HS-5 (cell line): ENCODE measurements around the gene FLRT1.

Source experiments
- DNase-seq: peaks from one replicate; pipeline ENCODE4 v3.0.0-alpha.2; 2012; ENCODE audit warnings: low read depth

The FLRT1 gene

GRCh38 chr11:64007160-64007628, 28.5 kb upstream of the FLRT1 start:
- no peak for DNase-seq

DNA sequence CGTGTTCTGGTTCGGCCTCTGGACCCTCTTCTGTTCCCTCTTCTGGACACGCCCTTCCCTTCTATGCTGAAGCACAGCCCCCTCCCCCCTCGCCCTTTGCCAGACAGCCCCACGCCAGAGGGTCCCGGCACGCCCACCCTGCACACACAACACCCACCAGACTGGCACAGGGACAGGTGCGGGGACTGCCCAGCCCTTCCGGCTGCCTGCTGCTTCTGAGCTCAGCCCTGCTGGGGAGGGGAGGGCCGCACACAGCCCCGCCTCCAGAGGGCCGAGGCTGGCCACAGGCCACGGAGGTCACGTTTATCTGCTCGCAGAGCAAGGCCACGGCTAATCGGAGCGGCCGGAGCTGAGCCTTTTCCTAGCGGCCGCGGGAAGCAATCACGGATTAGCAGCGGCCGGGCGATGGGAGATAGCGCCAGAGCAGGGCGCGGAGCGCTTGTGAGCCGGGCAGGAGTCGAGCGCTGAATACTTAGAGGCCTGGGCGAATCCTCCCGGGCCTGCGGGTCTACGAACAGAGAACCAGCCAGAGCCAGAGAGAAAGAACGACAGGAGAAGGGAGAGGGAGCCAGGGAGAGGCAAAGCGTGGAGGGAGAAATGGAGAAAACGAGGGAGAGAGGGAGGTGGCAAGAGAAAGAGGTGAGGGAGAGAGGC, 28.0 kb upstream of the FLRT1 start:
- DNase-seq = no peak

DNA sequence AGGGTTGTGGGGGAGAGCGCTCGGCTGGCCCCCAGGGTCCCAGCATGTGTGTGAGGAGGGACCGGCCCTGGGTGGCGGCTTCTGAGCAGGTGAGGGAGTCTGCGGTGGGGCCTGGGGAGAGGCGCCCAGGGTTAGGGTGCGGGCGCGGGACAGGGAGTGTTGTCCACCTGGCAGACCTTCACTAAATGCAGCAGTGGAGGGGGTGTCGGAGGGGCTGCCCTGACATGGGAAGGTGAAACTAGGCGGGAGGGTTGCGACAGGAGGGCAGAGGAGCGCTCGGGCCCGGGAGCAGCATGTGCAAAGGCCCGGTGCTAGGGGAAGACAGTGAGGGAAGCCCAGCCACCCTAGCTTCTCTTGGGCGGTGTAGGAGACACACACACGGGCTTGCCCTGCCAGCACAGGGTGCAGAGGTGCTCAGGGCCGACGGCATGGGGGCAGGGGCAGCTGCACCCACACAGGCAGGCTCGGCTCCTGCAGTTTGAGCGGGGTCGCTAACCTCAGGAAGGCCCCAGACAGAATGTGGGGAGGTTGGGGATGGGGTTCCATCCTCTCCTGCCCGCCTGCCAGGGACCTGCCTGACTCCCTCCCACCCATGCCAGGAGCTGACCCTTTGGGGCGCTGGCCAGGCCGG, 27.3 kb upstream of the FLRT1 start:
- DNase-seq = no peak

- no peak for DNase-seq
Observed at GRCh38 chr11:64008914-64009633, 26.7 kb upstream of the FLRT1 start.

DNA sequence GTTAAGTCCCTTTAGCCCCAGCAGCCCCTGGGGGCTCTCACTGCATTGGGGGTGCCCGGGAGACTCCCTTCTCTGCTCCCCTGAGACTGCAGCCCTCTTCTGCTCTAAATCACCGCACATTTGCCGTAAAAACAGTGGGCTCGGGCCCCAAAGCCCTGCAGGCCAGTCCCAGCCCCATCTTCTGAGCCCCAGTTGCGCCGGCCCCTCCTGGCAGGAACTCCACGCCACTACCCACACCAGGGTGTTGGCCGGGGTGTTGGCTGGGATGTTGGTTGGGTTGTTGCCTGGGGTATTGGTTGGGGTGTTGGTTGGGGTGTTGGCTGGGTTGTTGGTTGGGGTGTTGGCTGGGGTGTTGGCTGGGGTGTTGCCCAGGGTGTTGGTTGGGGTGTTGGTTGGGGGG, 26.0 kb upstream of the FLRT1 start:
- no peak for DNase-seq

DNA sequence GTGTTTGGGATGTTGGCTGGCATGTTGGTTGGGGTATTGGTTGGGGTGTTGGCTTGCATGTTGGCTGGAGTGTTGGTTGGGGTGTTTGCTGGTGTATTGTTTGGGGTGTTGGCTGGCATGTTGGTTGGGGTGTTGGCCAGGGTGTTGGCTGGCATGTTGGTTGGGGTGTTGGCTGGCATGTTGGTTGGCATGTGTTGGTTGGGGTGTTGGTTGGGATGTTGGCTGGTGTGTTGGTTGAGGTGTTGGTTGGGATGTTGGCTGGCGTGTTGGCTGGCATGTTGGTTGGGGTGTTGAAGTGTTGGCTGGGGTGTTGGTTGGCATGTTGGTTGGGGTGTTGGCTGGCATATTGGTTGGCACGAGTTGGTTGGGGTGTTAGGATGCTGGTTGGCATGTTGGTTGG, 24.9 kb upstream of the FLRT1 start:
- DNase-seq = no peak

- no peak for DNase-seq
Observed at GRCh38 chr11:64011371-64011770, 24.4 kb upstream of the FLRT1 start.

- DNase-seq = no peak
Observed at GRCh38 chr11:64013141-64013896, 22.4 kb upstream of the FLRT1 start.

DNA sequence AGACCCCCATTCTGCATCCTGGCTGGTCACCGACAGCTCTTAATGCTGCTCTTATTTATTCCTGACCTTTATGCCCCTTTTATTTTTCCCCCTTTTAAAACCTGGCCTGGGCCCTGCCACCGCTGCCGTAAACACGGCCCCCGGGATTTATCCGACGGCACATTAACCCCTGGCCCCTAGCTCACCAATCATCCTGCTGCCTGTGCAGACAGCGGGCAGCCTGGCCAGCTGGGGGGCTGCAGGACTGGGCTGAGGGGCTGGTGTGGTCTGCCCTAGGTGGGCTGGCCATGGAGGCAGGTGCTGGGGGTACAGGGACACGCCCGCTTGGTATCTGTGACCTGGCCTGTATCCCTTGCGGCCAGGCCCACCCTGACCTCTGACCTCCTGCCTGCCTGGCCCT, 21.4 kb upstream of the FLRT1 start:
- DNase-seq = no peak

DNA sequence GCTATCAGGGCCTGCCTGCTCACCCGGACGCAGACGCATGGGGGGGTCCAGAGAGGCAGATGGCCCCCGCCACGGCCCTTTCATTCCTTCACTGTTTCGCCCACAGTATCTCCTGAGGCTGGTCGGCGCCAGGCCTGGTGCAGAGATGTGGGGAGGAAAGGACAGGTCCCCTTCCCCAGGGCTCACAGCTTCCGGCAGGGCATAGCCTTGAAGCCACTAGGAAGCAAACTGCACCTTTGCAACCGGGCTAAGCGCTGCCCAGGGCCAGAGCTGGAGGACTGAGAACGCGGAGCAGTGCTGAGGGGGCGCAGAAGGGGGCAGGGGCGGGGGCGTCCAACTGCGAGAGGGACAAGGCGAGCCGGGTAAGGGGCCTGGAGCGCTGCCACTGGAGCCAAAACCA, 20.2 kb upstream of the FLRT1 start:
- no peak for DNase-seq

DNA sequence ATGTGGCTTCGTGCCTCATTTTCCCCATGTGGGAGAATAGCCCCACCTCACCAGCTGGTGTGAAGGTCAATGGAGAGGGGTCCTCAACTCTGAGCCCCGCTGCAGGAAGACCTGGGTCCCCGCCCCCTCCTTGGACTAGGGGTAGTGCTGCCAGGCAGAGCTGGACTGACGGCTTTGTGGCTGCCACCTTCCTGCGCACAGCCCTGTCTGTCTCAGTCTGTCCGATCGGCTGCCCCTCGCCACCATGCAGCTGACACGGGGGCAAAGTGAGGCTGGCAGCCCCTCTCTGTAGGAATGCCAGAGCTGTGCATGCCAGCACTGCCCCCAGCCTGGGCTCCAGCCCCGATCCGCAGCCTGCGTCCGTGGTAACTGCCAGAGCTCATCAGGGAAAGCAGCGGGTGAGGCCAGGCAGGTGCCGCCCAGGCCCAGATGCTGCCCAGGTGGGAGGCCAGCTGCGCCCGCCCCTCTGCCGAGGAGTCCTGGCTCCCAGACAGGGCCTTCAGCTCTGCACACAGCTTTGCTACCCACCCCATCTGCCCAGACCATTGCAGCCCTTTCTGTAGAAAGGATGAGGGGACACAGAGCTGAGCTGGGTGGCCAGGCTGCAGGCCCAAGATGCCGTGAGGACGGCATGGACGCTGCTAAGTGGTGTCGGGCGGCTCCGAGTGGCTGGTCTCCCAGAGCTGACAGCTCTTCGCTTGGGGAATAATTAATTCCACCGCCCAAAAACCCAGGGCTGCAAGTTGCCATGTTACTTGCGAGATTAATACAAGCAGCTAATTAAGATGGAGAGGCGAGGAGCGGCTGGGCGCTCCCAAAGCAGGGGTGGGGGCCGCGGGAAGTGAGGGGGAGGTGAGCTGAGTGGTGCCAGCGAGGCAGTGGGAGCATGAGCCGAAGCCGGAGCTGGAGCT, 19.5 kb upstream of the FLRT1 start:
- DNase-seq = no peak

- DNase-seq = no peak
Observed at GRCh38 chr11:64017945-64018224, 17.8 kb upstream of the FLRT1 start.

GRCh38 chr11:64018310-64018709, 17.4 kb upstream of the FLRT1 start:
- no peak for DNase-seq

DNA sequence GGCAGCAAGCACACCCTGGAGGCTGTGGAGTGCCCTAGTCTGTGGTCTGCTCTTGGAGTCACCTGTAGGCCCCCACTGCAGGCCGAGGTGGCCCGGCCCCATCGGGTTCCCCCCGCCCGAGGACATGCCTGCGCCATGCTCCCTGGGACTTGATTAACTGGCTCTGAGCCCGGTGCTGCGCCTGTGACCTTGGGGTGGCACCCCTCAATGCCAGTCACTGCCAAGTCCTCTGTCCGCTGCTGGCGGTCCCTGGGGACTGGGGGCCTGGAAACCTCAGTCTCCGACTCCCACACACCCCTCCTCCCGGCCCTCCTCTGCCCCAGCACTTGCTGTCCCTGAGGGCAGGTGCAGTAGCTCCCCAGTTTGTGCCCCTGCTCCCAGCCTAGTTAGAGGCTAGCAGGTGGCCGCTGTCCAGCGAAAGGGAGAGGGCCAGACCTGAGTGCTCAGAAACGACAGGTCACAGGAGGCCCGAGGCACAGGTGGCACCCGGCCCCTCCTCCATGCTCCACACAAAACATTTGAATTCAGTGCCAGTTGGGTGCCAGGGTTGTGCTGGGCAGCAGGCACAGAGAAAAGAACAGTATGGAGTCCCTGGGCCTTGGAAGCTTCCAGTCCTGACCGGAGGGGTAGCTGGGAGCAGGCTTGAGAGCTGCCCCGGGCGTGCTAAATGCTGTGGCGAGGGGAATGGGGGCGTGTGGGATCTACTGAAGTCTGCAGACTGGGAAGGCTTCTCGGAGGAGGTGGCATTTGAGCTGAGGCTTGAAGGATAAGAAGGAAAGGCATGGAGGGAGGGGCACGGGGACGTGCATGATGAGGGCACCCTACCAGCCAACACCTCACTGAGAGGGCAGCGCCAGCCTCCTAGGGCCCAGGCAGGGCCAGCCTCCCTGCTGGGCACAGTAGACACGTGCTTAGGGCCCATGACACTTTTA, 16.4 kb upstream of the FLRT1 start:
- DNase-seq = no peak

GRCh38 chr11:64020976-64021756, 14.6 kb upstream of the FLRT1 start:
- DNase-seq = no peak

DNA sequence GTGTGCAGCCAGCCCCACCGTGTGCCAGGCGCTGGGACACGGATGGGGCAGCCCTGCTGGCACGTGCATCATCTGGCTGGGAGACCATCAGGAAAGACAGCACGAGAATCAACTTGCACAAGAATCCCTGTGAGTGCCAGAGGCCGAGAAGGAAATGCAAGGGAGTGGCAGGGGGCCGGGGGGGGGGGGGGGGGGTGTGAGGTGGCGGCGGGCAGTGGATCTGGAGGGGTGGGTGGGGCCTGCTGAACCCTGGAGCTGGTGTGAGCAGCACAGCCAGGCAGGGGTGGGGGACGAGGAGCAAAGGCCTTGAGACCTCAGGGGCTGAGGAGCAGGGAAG, 14.0 kb upstream of the FLRT1 start:
- DNase-seq = no peak

- no peak for DNase-seq
Observed at GRCh38 chr11:64022125-64022784, 13.5 kb upstream of the FLRT1 start.

GRCh38 chr11:64023712-64024710, 11.7 kb upstream of the FLRT1 start:
- no peak for DNase-seq
